HG03159 (cell line): ENCODE results near the gene CLCN1.
A peak's percentile ranks its signal among the peaks of the same experiment; 100 is the strongest.

ENCODE experiments used
- ATAC-seq: cut with Tn5 transposase; IDR thresholded peaks from one replicate; pipeline ENCODE4 v1.9.1; 2021; ENCODE audit warnings: mild to moderate bottlenecking, moderate library complexity; ENCODE audit not compliant: unreplicated experiment

Gene CLCN1

GRCh38 chr7:143292876-143293275, 23.0 kb upstream of the CLCN1 start:
- no peak for ATAC-seq

GRCh38 chr7:143295870-143296269, 20.0 kb upstream of the CLCN1 start:
- ATAC-seq, result no peak

DNA sequence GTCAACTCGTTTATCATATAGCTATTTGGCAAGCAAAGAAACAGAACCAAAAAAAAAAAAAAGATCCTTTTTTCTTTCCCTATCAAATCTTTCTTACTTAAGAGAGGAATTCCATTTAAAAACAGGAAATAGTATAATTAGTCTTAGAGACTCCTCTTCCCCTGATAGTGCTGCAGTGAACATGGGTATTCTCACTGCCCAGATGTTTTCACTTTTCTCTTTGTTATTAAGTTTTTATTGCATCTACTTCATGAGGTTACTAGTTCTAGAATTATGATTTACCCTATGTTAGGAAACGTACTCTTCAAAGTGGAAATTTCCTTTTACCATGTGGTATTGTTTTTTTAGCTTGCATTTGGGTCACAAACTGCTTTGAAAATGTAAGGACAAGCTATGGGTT, 19.2 kb upstream of the CLCN1 start:
- no peak for ATAC-seq

GRCh38 chr7:143299346-143299745, 16.6 kb upstream of the CLCN1 start:
- ATAC-seq, result no peak

DNA sequence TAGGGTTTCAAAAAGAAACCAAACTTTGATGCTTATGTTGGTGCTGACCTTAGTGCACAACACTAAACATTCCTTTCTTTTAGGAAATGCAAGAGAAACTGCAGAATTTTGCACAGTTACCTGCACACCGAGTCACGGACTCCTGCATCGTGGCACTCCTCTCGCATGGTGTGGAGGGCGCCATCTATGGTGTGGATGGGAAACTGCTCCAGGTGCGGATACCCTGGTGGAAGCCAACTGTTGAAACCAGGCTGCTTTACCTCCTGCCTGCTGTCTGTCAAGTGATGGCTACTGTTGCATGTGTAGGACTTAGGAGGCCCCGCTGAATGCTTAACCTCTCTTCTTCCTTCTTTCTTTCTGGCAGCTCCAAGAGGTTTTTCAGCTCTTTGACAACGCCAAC, 16.1 kb upstream of the CLCN1 start:
- ATAC-seq, result no peak

GRCh38 chr7:143300959-143301935, 14.7 kb upstream of the CLCN1 start:
- no peak for ATAC-seq

DNA sequence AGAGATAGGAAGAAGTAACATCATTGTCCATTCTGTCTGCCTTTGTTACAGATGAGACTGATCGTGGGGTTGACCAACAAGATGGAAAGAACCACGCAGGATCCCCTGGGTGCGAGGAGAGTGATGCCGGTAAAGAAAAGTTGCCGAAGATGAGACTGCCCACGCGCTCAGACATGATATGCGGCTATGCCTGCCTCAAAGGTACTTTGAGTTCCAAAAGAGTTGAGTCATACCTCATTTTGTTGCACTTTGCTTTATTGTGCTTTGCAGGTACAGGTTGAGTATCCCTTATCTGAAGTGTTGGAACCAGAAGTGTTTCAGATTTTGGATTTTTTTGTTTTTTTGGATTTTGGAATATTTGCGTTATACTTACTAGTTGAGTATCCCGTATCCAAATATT, 12.2 kb upstream of the CLCN1 start:
- no peak for ATAC-seq

DNA sequence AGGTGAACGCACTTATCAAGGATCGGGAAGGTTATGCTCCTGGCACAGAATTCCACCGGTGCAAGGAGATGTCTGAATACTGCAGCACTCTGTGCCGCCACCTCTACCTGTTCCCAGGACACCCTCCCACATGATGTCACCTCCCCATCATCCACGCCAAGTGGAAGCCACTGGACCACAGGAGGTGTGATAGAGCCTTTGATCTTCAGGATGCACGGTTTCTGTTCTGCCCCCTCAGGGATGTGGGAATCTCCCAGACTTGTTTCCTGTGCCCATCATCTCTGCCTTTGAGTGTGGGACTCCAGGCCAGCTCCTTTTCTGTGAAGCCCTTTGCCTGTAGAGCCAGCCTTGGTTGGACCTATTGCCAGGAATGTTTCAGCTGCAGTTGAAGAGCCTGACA, 11.0 kb upstream of the CLCN1 start:
- no peak for ATAC-seq

DNA sequence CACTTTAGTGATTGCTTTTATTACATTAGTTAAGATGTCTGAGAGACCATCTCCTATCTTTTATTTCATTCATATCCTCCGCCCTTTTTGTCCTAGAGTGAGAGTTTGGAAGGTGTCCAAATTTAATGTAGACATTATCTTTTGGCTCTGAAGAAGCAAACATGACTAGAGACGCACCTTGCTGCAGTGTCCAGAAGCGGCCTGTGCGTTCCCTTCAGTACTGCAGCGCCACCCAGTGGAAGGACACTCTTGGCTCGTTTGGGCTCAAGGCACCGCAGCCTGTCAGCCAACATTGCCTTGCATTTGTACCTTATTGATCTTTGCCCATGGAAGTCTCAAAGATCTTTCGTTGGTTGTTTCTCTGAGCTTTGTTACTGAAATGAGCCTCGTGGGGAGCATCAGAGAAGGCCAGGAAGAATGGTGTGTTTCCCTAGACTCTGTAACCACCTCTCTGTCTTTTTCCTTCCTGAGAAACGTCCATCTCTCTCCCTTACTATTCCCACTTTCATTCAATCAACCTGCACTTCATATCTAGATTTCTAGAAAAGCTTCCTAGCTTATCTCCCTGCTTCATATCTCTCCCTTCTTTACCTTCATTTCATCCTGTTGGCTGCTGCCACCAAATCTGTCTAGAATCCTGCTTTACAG, 10.4 kb upstream of the CLCN1 start:
- ATAC-seq, result no peak

GRCh38 chr7:143308632-143309031, 7.3 kb upstream of the CLCN1 start:
- no peak for ATAC-seq

DNA sequence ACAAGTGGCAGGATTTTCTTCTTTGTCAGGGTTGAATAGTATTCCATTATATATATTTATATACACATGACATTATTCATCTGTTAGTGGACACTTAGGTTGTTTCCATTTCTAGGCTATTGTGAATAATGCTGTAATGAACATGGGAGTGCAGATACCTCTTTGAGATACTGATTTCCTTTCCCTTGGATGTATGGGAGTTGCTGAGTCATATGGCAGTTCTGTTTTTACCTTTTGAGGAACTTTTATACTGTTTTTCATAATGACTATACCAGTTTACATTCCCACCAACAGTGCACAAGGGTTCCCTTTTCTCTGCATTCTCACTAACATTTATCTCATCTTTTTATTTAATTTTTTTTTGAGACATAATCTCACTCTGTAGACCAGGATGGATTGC, 1.8 kb upstream of the CLCN1 start:
- no peak for ATAC-seq

- ATAC-seq, result no peak
Measured at GRCh38 chr7:143316492-143316891, 581 bp downstream of the CLCN1 start.

- no peak for ATAC-seq
Measured at GRCh38 chr7:143318661-143319060, 2.8 kb downstream of the CLCN1 start.

GRCh38 chr7:143320620-143321019, 4.7 kb downstream of the CLCN1 start:
- no peak for ATAC-seq

DNA sequence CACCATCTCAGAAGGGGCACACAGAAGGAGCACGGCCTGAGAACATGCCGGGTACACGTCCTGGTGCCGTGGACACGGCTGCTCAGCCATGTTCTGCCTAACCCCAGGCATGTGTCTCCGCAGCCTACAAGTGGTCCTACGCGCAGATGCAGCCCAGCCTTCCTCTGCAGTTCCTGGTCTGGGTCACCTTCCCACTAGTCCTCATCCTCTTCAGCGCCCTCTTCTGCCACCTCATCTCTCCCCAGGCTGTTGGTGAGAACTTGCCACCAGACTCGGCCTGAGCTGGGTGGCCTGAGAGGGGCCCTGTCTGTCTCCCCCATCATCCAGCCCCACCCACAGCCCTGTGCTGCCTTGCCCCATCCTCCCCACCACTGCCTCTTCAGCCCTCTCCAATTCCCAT, 5.3 kb downstream of the CLCN1 start:
- no peak for ATAC-seq

DNA sequence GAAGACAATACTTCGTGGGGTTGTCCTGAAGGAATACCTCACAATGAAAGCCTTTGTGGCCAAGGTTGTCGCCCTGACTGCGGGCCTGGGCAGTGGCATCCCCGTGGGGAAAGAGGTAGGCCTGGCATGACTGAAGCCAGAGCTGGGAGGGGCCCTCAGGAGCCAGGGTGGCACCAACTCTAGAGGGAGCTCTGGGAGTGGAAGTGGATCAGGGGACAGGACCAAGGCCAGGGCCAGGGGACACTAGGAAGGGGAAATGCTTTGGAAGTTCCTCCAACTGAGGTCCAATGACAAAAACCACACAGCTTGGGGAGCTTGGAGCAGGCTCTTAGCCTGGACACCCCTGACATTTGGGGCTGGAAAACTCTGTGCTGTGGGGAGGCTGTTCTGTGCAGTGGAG, 5.8 kb downstream of the CLCN1 start:
- no peak for ATAC-seq

DNA sequence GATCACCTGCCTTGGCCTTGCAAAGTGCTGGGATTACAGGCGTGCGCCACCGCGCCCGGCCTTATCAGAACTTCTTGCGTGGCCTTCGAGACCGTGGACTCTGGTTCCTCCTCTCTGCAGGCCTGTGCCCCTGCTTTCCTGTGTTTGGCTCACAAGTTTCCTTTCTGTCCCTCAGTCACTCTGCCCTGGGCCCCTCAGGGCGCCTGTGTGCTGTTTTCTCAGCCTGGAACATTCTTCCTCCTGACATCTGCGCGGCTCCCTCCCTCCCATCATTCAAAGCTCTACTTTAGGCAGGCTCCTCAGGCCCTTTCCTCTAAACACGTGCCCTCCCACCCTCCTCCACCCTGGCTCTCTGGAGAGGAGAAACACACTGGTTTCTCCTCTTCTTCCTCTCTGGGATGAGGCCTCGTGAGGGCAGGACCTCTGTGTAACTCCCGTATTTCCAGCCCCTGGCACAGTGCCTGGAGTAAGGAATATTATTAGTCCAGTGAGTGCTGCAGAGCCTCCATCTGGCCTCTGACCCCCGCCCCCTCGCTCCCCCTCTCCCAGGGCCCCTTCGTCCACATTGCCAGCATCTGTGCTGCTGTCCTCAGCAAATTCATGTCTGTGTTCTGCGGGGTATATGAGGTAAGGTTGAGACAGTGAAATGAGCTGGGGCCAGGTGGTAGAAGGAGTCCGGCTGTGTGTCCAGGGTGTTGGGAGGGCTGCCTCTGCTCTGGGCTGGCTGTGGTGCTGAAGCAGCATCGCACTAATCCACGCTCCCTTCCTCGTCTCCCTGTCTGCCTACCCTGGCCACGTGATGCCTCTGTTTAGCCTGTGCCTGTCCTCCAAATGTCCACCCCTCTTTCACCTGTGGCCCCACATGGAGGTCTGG, 7.1 kb downstream of the CLCN1 start:
- ATAC-seq, result no peak

- ATAC-seq, result no peak
Measured at GRCh38 chr7:143323653-143324052, 7.7 kb downstream of the CLCN1 start.

DNA sequence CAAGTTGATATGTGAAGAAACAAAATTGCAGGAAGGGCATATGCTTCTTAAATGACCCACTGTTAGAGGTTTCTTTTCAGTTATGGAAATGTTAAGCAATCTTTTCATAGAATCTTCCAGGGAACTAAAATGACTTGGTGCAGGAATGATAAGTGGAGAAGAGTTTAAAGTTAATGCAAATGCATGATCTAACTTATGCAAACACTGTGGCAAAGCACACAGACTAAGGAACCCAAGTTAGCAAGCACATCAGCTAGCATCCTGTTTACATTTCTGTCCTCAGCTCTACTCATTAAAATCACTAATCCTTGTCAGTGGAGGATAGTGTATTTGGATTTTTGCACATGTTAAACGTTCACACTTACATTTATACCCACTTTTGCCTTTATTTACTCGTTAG, 9.3 kb downstream of the CLCN1 start:
- peak; percentile 57 for ATAC-seq

GRCh38 chr7:143327903-143328302, 12.0 kb downstream of the CLCN1 start:
- peak; percentile 79 for ATAC-seq

DNA sequence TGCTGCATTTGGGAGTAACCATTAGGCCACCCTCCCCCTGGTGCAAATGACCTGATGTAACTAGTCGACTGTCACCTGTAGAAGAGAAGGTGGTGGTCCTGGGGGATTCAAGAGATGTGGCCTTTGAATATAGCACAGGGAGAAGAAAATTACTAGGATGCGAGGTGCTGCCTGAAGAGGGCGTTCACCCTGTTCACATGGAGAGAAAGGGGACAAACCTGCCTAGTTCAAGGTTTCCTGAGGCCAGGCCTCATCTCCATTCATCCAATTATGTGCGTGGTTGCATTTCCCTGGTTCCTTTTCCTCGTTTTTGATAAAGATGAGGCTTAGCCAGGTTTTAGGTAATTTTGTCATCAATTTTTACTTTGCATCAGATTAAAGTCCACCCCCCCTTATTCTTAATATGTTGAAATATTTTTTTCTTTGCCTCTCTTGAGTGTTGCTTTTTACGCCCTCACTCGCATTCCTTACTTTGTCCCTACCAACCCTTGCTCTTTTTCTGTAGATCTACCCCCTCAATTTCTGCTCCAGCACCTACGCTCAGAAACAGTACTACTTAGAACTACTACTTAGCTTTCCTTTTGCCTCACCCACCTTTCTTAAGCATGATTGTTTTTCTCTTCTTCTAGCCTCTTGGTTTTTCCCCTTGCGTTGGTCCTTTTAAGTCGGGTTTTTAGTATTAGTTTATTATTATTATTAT, 13.7 kb downstream of the CLCN1 start:
- ATAC-seq, result no peak
